Measurements from ENCODE around the gene CPNE4. TPM values are rescaled to one million over a fixed set of nuclear protein-coding genes. Genes with fewer than 3 reads are reported as not detected.
A peak's percentile ranks its signal among the peaks of the same experiment; 100 is the strongest.

CPNE4 gene
- total RNA-seq, 1 experiment from 2014 or later = 1.9 TPM

DNA sequence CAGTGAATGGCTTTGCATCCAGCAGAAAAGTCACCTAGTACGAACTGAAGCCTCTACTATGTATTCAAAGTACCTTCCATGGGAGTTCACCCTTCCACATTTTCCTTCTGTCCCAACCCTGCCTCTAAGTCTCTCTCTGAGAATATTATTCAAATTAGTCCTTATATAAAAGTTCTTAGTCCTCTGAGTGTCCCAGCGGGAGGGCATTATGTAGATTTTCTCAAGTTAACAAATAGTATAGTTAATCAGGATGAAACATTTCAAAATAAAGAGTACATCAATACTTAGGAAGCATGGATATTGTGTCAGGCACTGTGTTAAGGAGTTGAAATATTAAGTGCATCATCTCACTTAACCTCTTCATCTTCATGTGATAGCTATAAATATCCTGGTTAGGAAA, 223.3 kb downstream of the CPNE4 start:
- Histone ChIP-seq H3K27ac (ENCODE audit: insufficient read length, low read depth, low read length) (no peak overlapping the region), H2AK5ac (ENCODE audit: insufficient read length, low read length) (no peak overlapping the region), H3K23ac (ENCODE audit: insufficient read length, low read depth, low read length) (no peak overlapping the region), H2BK120ac (ENCODE audit: low read depth, low read length, poor library complexity, severe bottlenecking) (no peak overlapping the region), H3K56ac (ENCODE audit: insufficient read length, low read depth, low read length) (no peak overlapping the region), H3K4ac (ENCODE audit: low read depth, low read length) (no peak overlapping the region), H2BK5ac (ENCODE audit: insufficient read length, low read length) (no peak overlapping the region), H2BK15ac (ENCODE audit: low read depth, low read length) (no peak overlapping the region), H3K23me2 (ENCODE audit: insufficient read length, low read depth, low read length, poor library complexity, severe bottlenecking) (no peaks in the 10 kb centered on the region), H3K79me2 (ENCODE audit: insufficient read depth, low read length) (no peaks in the 10 kb centered on the region), H2BK20ac (ENCODE audit: low read depth, low read length, poor library complexity, severe bottlenecking) (no peak overlapping the region), H3K79me1 (ENCODE audit: insufficient read depth, low read depth, low read length, poor library complexity, severe bottlenecking) (no peaks in the 10 kb centered on the region), H3K9me3 (ENCODE audit: control insufficient read depth, low read depth, low read length) (no peaks in the 10 kb centered on the region), H2BK12ac (ENCODE audit: insufficient read length, low read depth, low read length) (no peak overlapping the region), H4K8ac (replicated peaks; ENCODE audit: insufficient read length, low read depth, low read length) (no peak overlapping the region), H3K18ac (ENCODE audit: insufficient read length, low read depth, low read length) (no peak overlapping the region), H3K4me2 (ENCODE audit: insufficient read depth, insufficient read length, low read length) (no peak overlapping the region), H4K20me1 (ENCODE audit: control insufficient read depth, insufficient read depth, insufficient read length) (no peaks in the 10 kb centered on the region), H4K5ac (ENCODE audit: insufficient read length, low read depth, low read length) (no peak overlapping the region), H3T11ph (ENCODE audit: low read length) (no peak overlapping the region), H3K9ac (ENCODE audit: extremely low read depth, insufficient read length, low read length) (no peak overlapping the region), H2AFZ (ENCODE audit: low read length) (no peak overlapping the region), H3K4me1 (ENCODE audit: insufficient read depth, low read length) (no peaks in the 10 kb centered on the region; the same call in 1 of the 2 replicates), H3K14ac (ENCODE audit: insufficient read depth, low read length) (no peak overlapping the region), H3K27me3 (ENCODE audit: insufficient read depth, low read length) (no peaks in the 10 kb centered on the region), H4K91ac (ENCODE audit: insufficient read length, low read depth, low read length) (no peak overlapping the region)
- TF ChIP-seq, protein P1, sequence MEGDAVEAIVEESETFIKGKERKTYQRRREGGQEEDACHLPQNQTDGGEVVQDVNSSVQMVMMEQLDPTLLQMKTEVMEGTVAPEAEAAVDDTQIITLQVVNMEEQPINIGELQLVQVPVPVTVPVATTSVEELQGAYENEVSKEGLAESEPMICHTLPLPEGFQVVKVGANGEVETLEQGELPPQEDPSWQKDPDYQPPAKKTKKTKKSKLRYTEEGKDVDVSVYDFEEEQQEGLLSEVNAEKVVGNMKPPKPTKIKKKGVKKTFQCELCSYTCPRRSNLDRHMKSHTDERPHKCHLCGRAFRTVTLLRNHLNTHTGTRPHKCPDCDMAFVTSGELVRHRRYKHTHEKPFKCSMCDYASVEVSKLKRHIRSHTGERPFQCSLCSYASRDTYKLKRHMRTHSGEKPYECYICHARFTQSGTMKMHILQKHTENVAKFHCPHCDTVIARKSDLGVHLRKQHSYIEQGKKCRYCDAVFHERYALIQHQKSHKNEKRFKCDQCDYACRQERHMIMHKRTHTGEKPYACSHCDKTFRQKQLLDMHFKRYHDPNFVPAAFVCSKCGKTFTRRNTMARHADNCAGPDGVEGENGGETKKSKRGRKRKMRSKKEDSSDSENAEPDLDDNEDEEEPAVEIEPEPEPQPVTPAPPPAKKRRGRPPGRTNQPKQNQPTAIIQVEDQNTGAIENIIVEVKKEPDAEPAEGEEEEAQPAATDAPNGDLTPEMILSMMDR (conservative IDR thresholded peaks at IDR 0.05) = no peak
- Mint-ChIP-seq H3K36me3 (ENCODE audit: insufficient read depth in 1 of 3, low read depth in 3 of 3) (peaks cover 0 to 2% (median 0%) of the 10 kb centered on the region in 3 experiments; a peak in 1 of 7 replicates), H3K27me3 (ENCODE audit: low read depth) (no peaks in the 10 kb centered on the region), H3K9me3 (no peaks in the 10 kb centered on the region), H3K4me3 (no peak overlapping the region), H3K4me1 (peaks cover 20 to 21% of the 10 kb centered on the region in 2 experiments), H3K27ac (peak overlapping the region in 1 of 3 experiments; percentile 59; a peak in 1 of 7 replicates)
- no peak for DNase-seq
- no CpG with 5 or more reads among the region's 2 CpGs for WGBS (ENCODE audit: extremely low coverage, insufficient read length, low lambda C conversion rate)
